ENCODE results near the gene NIPAL1.

NIPAL1 gene

GRCh38 chr4:48085821-48086589 is 69.4 kb downstream of the NIPAL1 start:
- DNase-seq (ENCODE audit: low read depth), result no peak
- TF ChIP-seq, protein P1, sequence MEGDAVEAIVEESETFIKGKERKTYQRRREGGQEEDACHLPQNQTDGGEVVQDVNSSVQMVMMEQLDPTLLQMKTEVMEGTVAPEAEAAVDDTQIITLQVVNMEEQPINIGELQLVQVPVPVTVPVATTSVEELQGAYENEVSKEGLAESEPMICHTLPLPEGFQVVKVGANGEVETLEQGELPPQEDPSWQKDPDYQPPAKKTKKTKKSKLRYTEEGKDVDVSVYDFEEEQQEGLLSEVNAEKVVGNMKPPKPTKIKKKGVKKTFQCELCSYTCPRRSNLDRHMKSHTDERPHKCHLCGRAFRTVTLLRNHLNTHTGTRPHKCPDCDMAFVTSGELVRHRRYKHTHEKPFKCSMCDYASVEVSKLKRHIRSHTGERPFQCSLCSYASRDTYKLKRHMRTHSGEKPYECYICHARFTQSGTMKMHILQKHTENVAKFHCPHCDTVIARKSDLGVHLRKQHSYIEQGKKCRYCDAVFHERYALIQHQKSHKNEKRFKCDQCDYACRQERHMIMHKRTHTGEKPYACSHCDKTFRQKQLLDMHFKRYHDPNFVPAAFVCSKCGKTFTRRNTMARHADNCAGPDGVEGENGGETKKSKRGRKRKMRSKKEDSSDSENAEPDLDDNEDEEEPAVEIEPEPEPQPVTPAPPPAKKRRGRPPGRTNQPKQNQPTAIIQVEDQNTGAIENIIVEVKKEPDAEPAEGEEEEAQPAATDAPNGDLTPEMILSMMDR (conservative IDR thresholded peaks at IDR 0.05; ENCODE audit: low read length), result no peak
- no peak overlapping the region for H3K4me3 ChIP-seq (ENCODE audit: low read length)

Measured in AG10803 (cell line).